Liver (tissue), 9 donors: ENCODE results near the gene PPP2R2B. TPM values are rescaled to one million over a fixed set of nuclear protein-coding genes. Genes with fewer than 3 reads are reported as not detected.

Source experiments
- DNase-seq: peaks from one replicate; pipeline ENCODE4 v3.0.0-alpha.2; 2017; ENCODE audit warnings: low spot score
- H3K27ac ChIP-seq, 2 donors: one replicate each; pipeline ENCODE4 v1.7.0; 2013; ENCODE audit warnings: inconsistent platforms in 2 of 2, low read length in 2 of 2, control low read depth in 1 of 2, low read depth in 1 of 2, mild to moderate bottlenecking in 1 of 2
- H3K27me3 ChIP-seq, 4 donors: one replicate each; pipeline versions ENCODE4 v1.6.1 to v1.7.0; 2013; ENCODE audit warnings: low read length in 3 of 4, inconsistent platforms in 1 of 4, mild to moderate bottlenecking in 1 of 4, moderate library complexity in 1 of 4; ENCODE audit not compliant: control insufficient read depth in 4 of 4, insufficient read depth in 4 of 4
- H3K36me3 ChIP-seq, 4 donors: one replicate each; pipeline versions ENCODE4 v1.6.1 to v1.7.0; 2013; ENCODE audit warnings: low read length in 3 of 4, mild to moderate bottlenecking in 3 of 4, low read depth in 1 of 4, moderate library complexity in 1 of 4; ENCODE audit not compliant: control insufficient read depth in 4 of 4, insufficient read depth in 3 of 4
- H3K4me1 ChIP-seq, 4 donors: one replicate each; pipeline versions ENCODE4 v1.6.1 to v1.7.0; 2013; ENCODE audit warnings: low read length in 3 of 4, mild to moderate bottlenecking in 3 of 4, moderate library complexity in 1 of 4; ENCODE audit not compliant: control insufficient read depth in 4 of 4, insufficient read depth in 4 of 4
- H3K4me3 ChIP-seq, 3 donors: one replicate each; pipeline versions ENCODE4 v1.6.1 to v1.7.0; 2013; ENCODE audit warnings: low read length in 3 of 3, control low read depth in 1 of 3, low read depth in 1 of 3, mild to moderate bottlenecking in 1 of 3
- H3K9ac ChIP-seq, 2 donors: one replicate each; pipeline ENCODE4 v1.7.0; 2013; ENCODE audit warnings: low read length in 2 of 2, mild to moderate bottlenecking in 2 of 2, moderate library complexity in 2 of 2, control low read depth in 1 of 2, low read depth in 1 of 2
- H3K9me3 ChIP-seq, 4 donors: one replicate each; pipeline versions ENCODE4 v1.6.1 to v1.7.0; 2013; ENCODE audit warnings: low read length in 3 of 4; ENCODE audit not compliant: control insufficient read depth in 4 of 4
- EGR1 ChIP-seq, 2 donors: IDR thresholded peaks; 2 replicates each; pipeline ENCODE4 v1.6.1; 2016 to 2018; ENCODE audit warnings: antibody characterized with exemption in 2 of 2, low read depth in 2 of 2
- FOXA1 ChIP-seq: IDR thresholded peaks from 2 replicates; pipeline ENCODE4 v1.6.1; 2016; ENCODE audit warnings: antibody characterized with exemption
- FOXA2 ChIP-seq: IDR thresholded peaks from 2 replicates; pipeline ENCODE4 v1.6.1; 2016; ENCODE audit warnings: antibody characterized with exemption
- GABPA ChIP-seq, 2 donors: IDR thresholded peaks in 1 of 2; conservative IDR thresholded peaks in 1 of 2; 2 replicates each; pipeline ENCODE4 v1.6.1; 2016; ENCODE audit warnings: antibody characterized with exemption in 2 of 2, mild to moderate bottlenecking in 1 of 2, moderate library complexity in 1 of 2
- HNF4A ChIP-seq, 2 donors: conservative IDR thresholded peaks; 2 replicates each; pipeline ENCODE4 v1.6.1; 2016; ENCODE audit warnings: antibody characterized with exemption in 2 of 2, mild to moderate bottlenecking in 2 of 2
- HNF4G ChIP-seq: IDR thresholded peaks from 2 replicates; pipeline ENCODE4 v1.6.1; 2016; ENCODE audit warnings: antibody characterized with exemption
- JUND ChIP-seq, 2 donors: IDR thresholded peaks; 2 replicates each; pipeline ENCODE4 v1.6.1; 2016; ENCODE audit warnings: antibody characterized with exemption in 2 of 2
- NR2F2 ChIP-seq: IDR thresholded peaks from 2 replicates; pipeline ENCODE4 v1.6.1; 2016; ENCODE audit warnings: antibody characterized with exemption
- RAD21 ChIP-seq, 2 donors: IDR thresholded peaks; 2 replicates each; pipeline ENCODE4 v1.6.1; 2016; ENCODE audit warnings: antibody characterized with exemption in 2 of 2, mild to moderate bottlenecking in 2 of 2
- RXRA ChIP-seq, 2 donors: IDR thresholded peaks; 2 replicates each; pipeline ENCODE4 v1.6.1; 2017 to 2018; ENCODE audit warnings: antibody characterized with exemption in 2 of 2, mild to moderate bottlenecking in 1 of 2
- SP1 ChIP-seq: IDR thresholded peaks from 2 replicates; pipeline ENCODE4 v1.6.1; 2018; ENCODE audit warnings: antibody characterized with exemption, mild to moderate bottlenecking
- TAF1 ChIP-seq: conservative IDR thresholded peaks from 2 replicates; pipeline ENCODE4 v1.6.1; 2016; ENCODE audit warnings: antibody characterized with exemption, mild to moderate bottlenecking
- YY1 ChIP-seq: IDR thresholded peaks from 2 replicates; pipeline ENCODE4 v1.6.1; 2016; ENCODE audit warnings: antibody characterized with exemption, mild to moderate bottlenecking
- polyA plus RNA-seq, 2 donors: library from polyadenylated mRNA; stranded (reverse) in 1 of 2; unstranded in 1 of 2; fragments of 200-250 nt in 1 of 2; fragments of >200 nt in 1 of 2; fragmentation: Nextera tagmentation in 1 of 2; extraction: Ambion mirVana in 1 of 2; gene quantifications; one replicate each; pipeline versions ENCODE4 v1.2.1 to v1.2.3, GENCODE V29; 2013 to 2015
- total RNA-seq, 2 donors: library from RNA; depleted of rRNA; stranded (reverse); fragments of >200 nt; gene quantifications; one replicate each; pipeline ENCODE4 v1.2.3, GENCODE V29; 2014
- TF ChIP-seq, protein P1 (sequence below): IDR thresholded peaks from 2 replicates; pipeline ENCODE4 v1.6.1; 2016; ENCODE audit warnings: antibody characterized with exemption
- TF ChIP-seq, protein P2 (sequence below): IDR thresholded peaks from 2 replicates; pipeline ENCODE4 v1.6.1; 2016; ENCODE audit warnings: antibody characterized with exemption
- TF ChIP-seq, protein P3 (sequence below): fragments of 150-350 bp; IDR thresholded peaks from 2 replicates; pipeline ENCODE4 v1.5.1; 2017; ENCODE audit warnings: improper control_type of control experiment, low read depth, low read length; ENCODE audit not compliant: missing input control
- TF ChIP-seq, protein P4 (sequence below): IDR thresholded peaks from 2 replicates; pipeline ENCODE4 v1.6.1; 2016; ENCODE audit warnings: antibody characterized with exemption
- TF ChIP-seq, protein P5 (sequence below): IDR thresholded peaks from 2 replicates; pipeline ENCODE4 v1.6.1; 2016; ENCODE audit warnings: antibody characterized with exemption, mild to moderate bottlenecking
- donor health status: healthy.
- donor health status: healthy.
- donor health status: healthy.
- donor health status: healthy.
- donor health status: healthy.

Gene PPP2R2B
- total and polyA plus RNA-seq, 4 donors = 0.15 to 6.3 (median 0.40) TPM

DNA sequence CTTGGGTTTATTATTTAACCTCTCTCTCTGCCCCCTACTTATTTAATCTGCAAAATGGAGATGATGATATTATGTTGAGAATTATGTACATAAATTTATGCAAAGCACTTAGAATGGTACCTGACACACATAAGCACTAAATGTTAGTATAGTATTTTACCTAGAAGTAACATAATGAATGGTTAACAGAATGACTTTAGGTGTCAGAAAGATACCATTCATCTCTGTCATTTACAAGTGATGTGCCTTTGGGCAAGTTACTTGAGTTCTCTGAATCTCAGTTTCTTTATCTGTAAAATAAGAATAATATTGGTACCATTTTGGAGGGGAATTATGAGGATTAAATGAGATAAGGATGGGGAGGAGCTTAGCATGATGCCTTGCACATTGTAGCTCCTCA lies 159.4 kb downstream of the PPP2R2B start:
- no peaks in the 10 kb centered on the region for H3K36me3 ChIP-seq
- H3K27ac ChIP-seq = no peak overlapping the region
- TF ChIP-seq EGR1 (IDR thresholded peaks at IDR 0.05; ENCODE audit: low read depth in 2 of 2) (no peak), HNF4A (conservative IDR thresholded peaks at IDR 0.05) (no peak), JUND (IDR thresholded peaks at IDR 0.05) (no peak), SP1 (no peak), NR2F2 (no peak), TAF1 (no peak), RXRA (IDR thresholded peaks at IDR 0.05) (no peak), YY1 (no peak), HNF4G (no peak), FOXA1 (no peak), GABPA (IDR thresholded peaks at IDR 0.05 in 1 of 2, conservative IDR thresholded peaks at IDR 0.05 in 1 of 2) (no peak), FOXA2 (no peak), RAD21 (IDR thresholded peaks at IDR 0.05) (no peak)
- TF ChIP-seq, protein P1, sequence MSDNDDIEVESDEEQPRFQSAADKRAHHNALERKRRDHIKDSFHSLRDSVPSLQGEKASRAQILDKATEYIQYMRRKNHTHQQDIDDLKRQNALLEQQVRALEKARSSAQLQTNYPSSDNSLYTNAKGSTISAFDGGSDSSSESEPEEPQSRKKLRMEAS = no peak
- TF ChIP-seq, protein P2, sequence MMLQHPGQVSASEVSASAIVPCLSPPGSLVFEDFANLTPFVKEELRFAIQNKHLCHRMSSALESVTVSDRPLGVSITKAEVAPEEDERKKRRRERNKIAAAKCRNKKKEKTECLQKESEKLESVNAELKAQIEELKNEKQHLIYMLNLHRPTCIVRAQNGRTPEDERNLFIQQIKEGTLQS = no peak
- TF ChIP-seq, protein P3, sequence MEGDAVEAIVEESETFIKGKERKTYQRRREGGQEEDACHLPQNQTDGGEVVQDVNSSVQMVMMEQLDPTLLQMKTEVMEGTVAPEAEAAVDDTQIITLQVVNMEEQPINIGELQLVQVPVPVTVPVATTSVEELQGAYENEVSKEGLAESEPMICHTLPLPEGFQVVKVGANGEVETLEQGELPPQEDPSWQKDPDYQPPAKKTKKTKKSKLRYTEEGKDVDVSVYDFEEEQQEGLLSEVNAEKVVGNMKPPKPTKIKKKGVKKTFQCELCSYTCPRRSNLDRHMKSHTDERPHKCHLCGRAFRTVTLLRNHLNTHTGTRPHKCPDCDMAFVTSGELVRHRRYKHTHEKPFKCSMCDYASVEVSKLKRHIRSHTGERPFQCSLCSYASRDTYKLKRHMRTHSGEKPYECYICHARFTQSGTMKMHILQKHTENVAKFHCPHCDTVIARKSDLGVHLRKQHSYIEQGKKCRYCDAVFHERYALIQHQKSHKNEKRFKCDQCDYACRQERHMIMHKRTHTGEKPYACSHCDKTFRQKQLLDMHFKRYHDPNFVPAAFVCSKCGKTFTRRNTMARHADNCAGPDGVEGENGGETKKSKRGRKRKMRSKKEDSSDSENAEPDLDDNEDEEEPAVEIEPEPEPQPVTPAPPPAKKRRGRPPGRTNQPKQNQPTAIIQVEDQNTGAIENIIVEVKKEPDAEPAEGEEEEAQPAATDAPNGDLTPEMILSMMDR = no peak
- TF ChIP-seq, protein P4, sequence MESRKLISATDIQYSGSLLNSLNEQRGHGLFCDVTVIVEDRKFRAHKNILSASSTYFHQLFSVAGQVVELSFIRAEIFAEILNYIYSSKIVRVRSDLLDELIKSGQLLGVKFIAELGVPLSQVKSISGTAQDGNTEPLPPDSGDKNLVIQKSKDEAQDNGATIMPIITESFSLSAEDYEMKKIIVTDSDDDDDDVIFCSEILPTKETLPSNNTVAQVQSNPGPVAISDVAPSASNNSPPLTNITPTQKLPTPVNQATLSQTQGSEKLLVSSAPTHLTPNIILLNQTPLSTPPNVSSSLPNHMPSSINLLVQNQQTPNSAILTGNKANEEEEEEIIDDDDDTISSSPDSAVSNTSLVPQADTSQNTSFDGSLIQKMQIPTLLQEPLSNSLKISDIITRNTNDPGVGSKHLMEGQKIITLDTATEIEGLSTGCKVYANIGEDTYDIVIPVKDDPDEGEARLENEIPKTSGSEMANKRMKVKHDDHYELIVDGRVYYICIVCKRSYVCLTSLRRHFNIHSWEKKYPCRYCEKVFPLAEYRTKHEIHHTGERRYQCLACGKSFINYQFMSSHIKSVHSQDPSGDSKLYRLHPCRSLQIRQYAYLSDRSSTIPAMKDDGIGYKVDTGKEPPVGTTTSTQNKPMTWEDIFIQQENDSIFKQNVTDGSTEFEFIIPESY = no peak
- TF ChIP-seq, protein P5, sequence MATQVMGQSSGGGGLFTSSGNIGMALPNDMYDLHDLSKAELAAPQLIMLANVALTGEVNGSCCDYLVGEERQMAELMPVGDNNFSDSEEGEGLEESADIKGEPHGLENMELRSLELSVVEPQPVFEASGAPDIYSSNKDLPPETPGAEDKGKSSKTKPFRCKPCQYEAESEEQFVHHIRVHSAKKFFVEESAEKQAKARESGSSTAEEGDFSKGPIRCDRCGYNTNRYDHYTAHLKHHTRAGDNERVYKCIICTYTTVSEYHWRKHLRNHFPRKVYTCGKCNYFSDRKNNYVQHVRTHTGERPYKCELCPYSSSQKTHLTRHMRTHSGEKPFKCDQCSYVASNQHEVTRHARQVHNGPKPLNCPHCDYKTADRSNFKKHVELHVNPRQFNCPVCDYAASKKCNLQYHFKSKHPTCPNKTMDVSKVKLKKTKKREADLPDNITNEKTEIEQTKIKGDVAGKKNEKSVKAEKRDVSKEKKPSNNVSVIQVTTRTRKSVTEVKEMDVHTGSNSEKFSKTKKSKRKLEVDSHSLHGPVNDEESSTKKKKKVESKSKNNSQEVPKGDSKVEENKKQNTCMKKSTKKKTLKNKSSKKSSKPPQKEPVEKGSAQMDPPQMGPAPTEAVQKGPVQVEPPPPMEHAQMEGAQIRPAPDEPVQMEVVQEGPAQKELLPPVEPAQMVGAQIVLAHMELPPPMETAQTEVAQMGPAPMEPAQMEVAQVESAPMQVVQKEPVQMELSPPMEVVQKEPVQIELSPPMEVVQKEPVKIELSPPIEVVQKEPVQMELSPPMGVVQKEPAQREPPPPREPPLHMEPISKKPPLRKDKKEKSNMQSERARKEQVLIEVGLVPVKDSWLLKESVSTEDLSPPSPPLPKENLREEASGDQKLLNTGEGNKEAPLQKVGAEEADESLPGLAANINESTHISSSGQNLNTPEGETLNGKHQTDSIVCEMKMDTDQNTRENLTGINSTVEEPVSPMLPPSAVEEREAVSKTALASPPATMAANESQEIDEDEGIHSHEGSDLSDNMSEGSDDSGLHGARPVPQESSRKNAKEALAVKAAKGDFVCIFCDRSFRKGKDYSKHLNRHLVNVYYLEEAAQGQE = no peak
- H3K9me3 ChIP-seq = no peaks in the 10 kb centered on the region
- peaks cover 0 to 1% (median 0%) of the 10 kb centered on the region in 4 donors for H3K4me1 ChIP-seq
- no peak for DNase-seq
- H3K9ac ChIP-seq = no peak overlapping the region
- no peaks in the 10 kb centered on the region for H3K27me3 ChIP-seq
- no peak overlapping the region for H3K4me3 ChIP-seq
